Endothelial cell of umbilical vein (primary cell): ENCODE results near the gene TXNL4A. TPM values are rescaled to one million over a fixed set of nuclear protein-coding genes. Genes with fewer than 3 reads are reported as not detected.

Experiments
- BruUV-seq: library from RNA; stranded (reverse); fragments of 400-500 nt; replicated peaks from 2 replicates; lab custom pipeline; 2021; lab: Mats Ljungman, UMichigan
- CTCF ChIA-PET: fragments of 300-600, 350-600 bp; sonication (Branson Sonifier 250); formaldehyde crosslinking; loops from one replicate; lab custom pipeline; 2021; ENCODE audit warnings: antibody characterized with exemption, inconsistent platforms; lab: Charles Lee
- POLR2A ChIA-PET: fragments of 300-600, 350-600 bp; sonication (Branson Sonifier 250); formaldehyde crosslinking; loops from one replicate; lab custom pipeline; 2021; ENCODE audit warnings: antibody characterized with exemption, inconsistent platforms; lab: Charles Lee
- DNase-seq: peaks from one replicate; pipeline ENCODE4 v3.0.0-alpha.2; 2011; ENCODE audit warnings: low read depth, low spot score
- FAIRE-seq: peaks from 2 replicates; lab custom pipeline; 2011; peaks lifted over from hg19 to GRCh38; lab: Jason Lieb, UNC
- H2AFZ ChIP-seq: 2 replicates; pipeline ENCODE4 v1.6.0; 2012; ENCODE audit warnings: low read depth, low read length, control low read depth, inconsistent platforms
- H3K27ac ChIP-seq: 2 replicates; pipeline ENCODE4 v1.5.1; 2011; ENCODE audit warnings: low read depth, mild to moderate bottlenecking, control low read depth, low read length, moderate library complexity; ENCODE audit not compliant: insufficient read depth
- H3K27me3 ChIP-seq, 2 experiments: 2 replicates each; pipeline versions ENCODE4 v1.6.0 to v1.6.1; 2011; ENCODE audit warnings: low read length in 2 of 2, mixed read lengths in 1 of 2; ENCODE audit not compliant: control insufficient read depth in 2 of 2, insufficient read depth in 2 of 2
- H3K36me3 ChIP-seq, 2 experiments: 2 replicates in 1 of 2; 3 replicates in 1 of 2; pipeline ENCODE4 v1.5.1; 2011; ENCODE audit warnings: low read length in 2 of 2, mild to moderate bottlenecking in 1 of 2, moderate library complexity in 1 of 2; ENCODE audit not compliant: control insufficient read depth in 2 of 2, insufficient read depth in 2 of 2; ENCODE audit errors: extremely low read depth in 1 of 2
- H3K4me1 ChIP-seq: 3 replicates; pipeline ENCODE4 v1.5.1; 2011; ENCODE audit warnings: mild to moderate bottlenecking, low read length; ENCODE audit not compliant: control insufficient read depth, insufficient read depth; ENCODE audit errors: extremely low read depth
- H3K4me2 ChIP-seq: 2 replicates; pipeline ENCODE4 v1.6.1; 2011; ENCODE audit warnings: low read length, control low read depth, mixed read lengths; ENCODE audit not compliant: insufficient read depth
- H3K4me3 ChIP-seq, 3 experiments: fragments of 200-600 bp in 1 of 3; sonication (generic), shearing (Covaris generic) in 1 of 3; replicated peaks in 1 of 3; 2 replicates each; pipeline ENCODE4 v1.5.1; 2011 to 2016; ENCODE audit warnings: control low read depth in 3 of 3, low read length in 3 of 3, mild to moderate bottlenecking in 2 of 3, inconsistent platforms in 1 of 3, low read depth in 1 of 3, moderate library complexity in 1 of 3; ENCODE audit not compliant: insufficient read depth in 1 of 3
- H3K79me2 ChIP-seq: 2 replicates; pipeline ENCODE4 v1.6.0; 2012; ENCODE audit warnings: low read length, inconsistent platforms; ENCODE audit not compliant: control insufficient read depth, insufficient read depth
- H3K9ac ChIP-seq: replicated peaks from 2 replicates; pipeline ENCODE3; 2011; ENCODE audit warnings: low read length, control low read depth; ENCODE audit not compliant: insufficient read depth; ENCODE audit errors: extremely low read depth
- H3K9me1 ChIP-seq: replicated peaks from 3 replicates; pipeline ENCODE4 v1.6.0; 2011; ENCODE audit warnings: mild to moderate bottlenecking, low read length; ENCODE audit not compliant: control insufficient read depth, insufficient read depth; ENCODE audit errors: extremely low read depth
- H3K9me3 ChIP-seq: replicated peaks from 2 replicates; pipeline ENCODE4 v1.5.1; 2012; ENCODE audit warnings: low read length, inconsistent platforms; ENCODE audit not compliant: control insufficient read depth, insufficient read depth
- H4K20me1 ChIP-seq: replicated peaks from 2 replicates; pipeline ENCODE3; 2011; ENCODE audit warnings: mild to moderate bottlenecking, low read length; ENCODE audit not compliant: control insufficient read depth, insufficient read depth; ENCODE audit errors: extremely low read depth
- CTCF ChIP-seq, 2 donors: IDR thresholded peaks; 1 replicate in 1 of 2; 2 replicates in 1 of 2; pipeline ENCODE4 v1.5.1; 2011; ENCODE audit warnings: low read length in 2 of 2, mild to moderate bottlenecking in 2 of 2, moderate library complexity in 2 of 2, control low read depth in 1 of 2, inconsistent platforms in 1 of 2, low read depth in 1 of 2; ENCODE audit not compliant: insufficient read depth in 1 of 2; ENCODE audit errors: extremely low read depth in 1 of 2
- EZH2 ChIP-seq: IDR thresholded peaks from 2 replicates; pipeline ENCODE4 v1.6.1; 2012; ENCODE audit warnings: borderline replicate concordance, low read depth, mild to moderate bottlenecking, moderate library complexity, low read length, inconsistent platforms; ENCODE audit not compliant: severe bottlenecking
- FOS ChIP-seq: IDR thresholded peaks from 2 replicates; pipeline ENCODE4 v1.6.1; 2011; ENCODE audit warnings: mild to moderate bottlenecking, low read length, moderate library complexity, borderline replicate concordance; ENCODE audit not compliant: insufficient read depth
- MYC ChIP-seq: IDR thresholded peaks from one replicate; pipeline ENCODE4 v1.6.1; 2011; ENCODE audit warnings: mild to moderate bottlenecking, low read depth, low read length
- POLR2A ChIP-seq: IDR thresholded peaks from 2 replicates; pipeline ENCODE4 v1.6.1; 2012; ENCODE audit warnings: low read depth, mild to moderate bottlenecking, control low read depth, low read length
- POLR2AphosphoS5 ChIP-seq: IDR thresholded peaks from 2 replicates; pipeline ENCODE4 v1.6.1; 2012; ENCODE audit warnings: low read depth, mild to moderate bottlenecking, control low read depth, low read length, moderate library complexity; ENCODE audit not compliant: insufficient read depth
- dilution Hi-C: fragments of 300-500 bp; cut with MboI; formaldehyde crosslinking; loops from one replicate; pipeline ENCODE4 v1.15.0; 2019; ENCODE audit warnings: low sequenced_read_pairs; ENCODE audit not compliant: extremely low pct_ligation_motif_present
- intact Hi-C: fragments of 100-400 bp; cut with micrococcal nuclease; formaldehyde crosslinking; loops from one replicate; pipeline ENCODE4 v1.10.0; 2022
- polyA plus RNA-seq, 4 experiments: library from polyadenylated mRNA; depleted of rRNA in 3 of 4; stranded (reverse) in 3 of 4; unstranded in 1 of 4; fragments of >200 nt; gene quantifications; 2 replicates each; pipeline versions ENCODE4 v1.2.1 to v1.2.3, GENCODE V29; 2011 to 2012; ENCODE audit warnings: missing spikeins in 1 of 4
- total RNA-seq: library from RNA; stranded (reverse); gene quantifications from 2 replicates; pipeline ENCODE4 v1.2.3, GENCODE V29; 2021
- TF ChIP-seq, protein P1 (sequence below): IDR thresholded peaks from 2 replicates; pipeline ENCODE4 v1.6.1; 2011; ENCODE audit not compliant: insufficient read depth, insufficient read length

TXNL4A gene
- total and polyA plus RNA-seq, 2 donors (not counting 3 experiments of a cell fraction or from before 2014, with no cell fraction given): 148 to 172 TPM

GRCh38 chr18:79941473-79942119 is 46.8 kb downstream of the TXNL4A start:
- H3K9me3 ChIP-seq: no peaks in the 10 kb centered on the region
- POLR2A ChIA-PET: no interaction called here
- H3K4me2 ChIP-seq: no peak overlapping the region
- no peaks in the 10 kb centered on the region for H3K27me3 ChIP-seq
- H3K79me2 ChIP-seq: peaks cover 29% of the 10 kb centered on the region
- no TSS peak for BruUV-seq
- peaks cover 4 to 22% of the 10 kb centered on the region in 2 experiments for H3K36me3 ChIP-seq
- no peak overlapping the region for H3K4me3 ChIP-seq
- H4K20me1 ChIP-seq: no peaks in the 10 kb centered on the region
- no peak for DNase-seq
- no peak for FAIRE-seq
- no peak overlapping the region for H3K27ac ChIP-seq
- intact Hi-C loops (no loop called here), dilution Hi-C loops (no loop called here)
- H2AFZ ChIP-seq: no peak overlapping the region
- H3K4me1 ChIP-seq: no peaks in the 10 kb centered on the region
- no peaks in the 10 kb centered on the region for H3K9me1 ChIP-seq
- CTCF ChIA-PET: no interaction called here
- no peak overlapping the region for H3K9ac ChIP-seq
- TF ChIP-seq MYC: no peak
- TF ChIP-seq EZH2: no peak
- TF ChIP-seq CTCF (IDR thresholded peaks at IDR 0.05; ENCODE audit: extremely low read depth in 1 of 2, insufficient read depth in 1 of 2, low read depth in 1 of 2, low read length in 2 of 2): no peak
- TF ChIP-seq POLR2A: no peak
- no peak for TF ChIP-seq POLR2AphosphoS5
- no peak for TF ChIP-seq FOS
- TF ChIP-seq, protein P1, sequence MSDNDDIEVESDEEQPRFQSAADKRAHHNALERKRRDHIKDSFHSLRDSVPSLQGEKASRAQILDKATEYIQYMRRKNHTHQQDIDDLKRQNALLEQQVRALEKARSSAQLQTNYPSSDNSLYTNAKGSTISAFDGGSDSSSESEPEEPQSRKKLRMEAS: no peak
